Neural cell (in vitro differentiated cells): ENCODE results near the gene RAB6D.
A peak's percentile ranks its signal among the peaks of the same experiment; 100 is the strongest.

ENCODE experiments used
- EP300 ChIP-seq: fragments of 450-650 bp; conservative IDR thresholded peaks from 2 replicates; pipeline ENCODE4 v1.6.1; 2014; ENCODE audit warnings: antibody characterized with exemption, mild to moderate bottlenecking, moderate library complexity; ENCODE audit not compliant: poor library complexity, severe bottlenecking
- EZH2 ChIP-seq: fragments of 200-600, 300-800 bp; shearing (Covaris generic), sonication (generic); IDR thresholded peaks from 2 replicates; pipeline ENCODE4 v1.6.1; 2014; ENCODE audit warnings: antibody characterized with exemption, low read length, borderline replicate concordance, mild to moderate bottlenecking; ENCODE audit not compliant: insufficient read depth, poor library complexity, severe bottlenecking
- MXI1 ChIP-seq: fragments of 450-650 bp; conservative IDR thresholded peaks from 2 replicates; pipeline ENCODE4 v1.6.1; 2014; ENCODE audit warnings: antibody characterized with exemption, mild to moderate bottlenecking; ENCODE audit not compliant: poor library complexity, severe bottlenecking
- POLR2AphosphoS5 ChIP-seq: IDR thresholded peaks from 2 replicates; pipeline ENCODE4 v1.6.1; 2012
- SMC3 ChIP-seq: fragments of 450-650 bp; conservative IDR thresholded peaks from 2 replicates; pipeline ENCODE4 v1.6.1; 2014; ENCODE audit warnings: antibody characterized with exemption, mild to moderate bottlenecking, moderate library complexity; ENCODE audit not compliant: poor library complexity
- TAF1 ChIP-seq: IDR thresholded peaks from 2 replicates; pipeline ENCODE4 v1.6.1; 2012; ENCODE audit warnings: low read depth
- TF ChIP-seq, protein P1 (sequence below): fragments of 450-650 bp; IDR thresholded peaks from 2 replicates; pipeline ENCODE4 v1.5.1; 2014; ENCODE audit warnings: antibody characterized with exemption, mild to moderate bottlenecking, moderate library complexity; ENCODE audit not compliant: poor library complexity, severe bottlenecking
- TF ChIP-seq, protein P2 (sequence below): IDR thresholded peaks from 2 replicates; pipeline ENCODE4 v1.6.1; 2012; ENCODE audit warnings: borderline replicate concordance

DNA sequence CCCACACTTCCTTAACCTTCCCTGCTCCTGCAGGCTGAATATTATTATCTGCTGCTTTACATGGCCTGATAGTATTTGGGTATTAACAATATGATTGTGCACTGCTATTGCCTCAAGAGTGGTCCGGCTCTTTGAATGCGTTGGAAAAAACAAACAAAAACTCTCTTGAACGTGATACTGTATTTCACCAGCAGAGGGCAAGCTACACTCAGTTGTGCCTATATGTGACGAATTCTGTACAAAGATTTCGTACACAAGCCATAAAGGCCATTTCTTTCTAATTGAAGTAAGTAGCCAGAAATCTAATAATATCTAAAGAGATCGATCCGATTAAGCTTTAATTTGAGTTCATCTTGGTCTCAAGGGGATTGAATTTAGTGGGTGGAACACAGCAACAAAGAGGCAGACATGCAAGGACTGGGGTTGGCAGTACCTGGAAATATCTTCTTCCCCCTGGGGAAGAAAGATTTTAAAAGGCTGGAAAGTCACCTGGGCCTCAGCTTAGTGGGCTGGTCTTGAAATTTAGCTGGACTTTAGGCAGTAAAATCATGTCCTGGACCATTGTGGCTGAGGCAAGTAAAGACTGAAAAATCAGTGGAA is 49.3 kb upstream of the RAB6D start:
- TF ChIP-seq EZH2, result no peak
- TF ChIP-seq, protein P1, sequence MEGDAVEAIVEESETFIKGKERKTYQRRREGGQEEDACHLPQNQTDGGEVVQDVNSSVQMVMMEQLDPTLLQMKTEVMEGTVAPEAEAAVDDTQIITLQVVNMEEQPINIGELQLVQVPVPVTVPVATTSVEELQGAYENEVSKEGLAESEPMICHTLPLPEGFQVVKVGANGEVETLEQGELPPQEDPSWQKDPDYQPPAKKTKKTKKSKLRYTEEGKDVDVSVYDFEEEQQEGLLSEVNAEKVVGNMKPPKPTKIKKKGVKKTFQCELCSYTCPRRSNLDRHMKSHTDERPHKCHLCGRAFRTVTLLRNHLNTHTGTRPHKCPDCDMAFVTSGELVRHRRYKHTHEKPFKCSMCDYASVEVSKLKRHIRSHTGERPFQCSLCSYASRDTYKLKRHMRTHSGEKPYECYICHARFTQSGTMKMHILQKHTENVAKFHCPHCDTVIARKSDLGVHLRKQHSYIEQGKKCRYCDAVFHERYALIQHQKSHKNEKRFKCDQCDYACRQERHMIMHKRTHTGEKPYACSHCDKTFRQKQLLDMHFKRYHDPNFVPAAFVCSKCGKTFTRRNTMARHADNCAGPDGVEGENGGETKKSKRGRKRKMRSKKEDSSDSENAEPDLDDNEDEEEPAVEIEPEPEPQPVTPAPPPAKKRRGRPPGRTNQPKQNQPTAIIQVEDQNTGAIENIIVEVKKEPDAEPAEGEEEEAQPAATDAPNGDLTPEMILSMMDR, result peak; percentile 89
- peak; percentile 87 for TF ChIP-seq SMC3
- no peak for TF ChIP-seq MXI1
- no peak for TF ChIP-seq EP300
- TF ChIP-seq, protein P2, sequence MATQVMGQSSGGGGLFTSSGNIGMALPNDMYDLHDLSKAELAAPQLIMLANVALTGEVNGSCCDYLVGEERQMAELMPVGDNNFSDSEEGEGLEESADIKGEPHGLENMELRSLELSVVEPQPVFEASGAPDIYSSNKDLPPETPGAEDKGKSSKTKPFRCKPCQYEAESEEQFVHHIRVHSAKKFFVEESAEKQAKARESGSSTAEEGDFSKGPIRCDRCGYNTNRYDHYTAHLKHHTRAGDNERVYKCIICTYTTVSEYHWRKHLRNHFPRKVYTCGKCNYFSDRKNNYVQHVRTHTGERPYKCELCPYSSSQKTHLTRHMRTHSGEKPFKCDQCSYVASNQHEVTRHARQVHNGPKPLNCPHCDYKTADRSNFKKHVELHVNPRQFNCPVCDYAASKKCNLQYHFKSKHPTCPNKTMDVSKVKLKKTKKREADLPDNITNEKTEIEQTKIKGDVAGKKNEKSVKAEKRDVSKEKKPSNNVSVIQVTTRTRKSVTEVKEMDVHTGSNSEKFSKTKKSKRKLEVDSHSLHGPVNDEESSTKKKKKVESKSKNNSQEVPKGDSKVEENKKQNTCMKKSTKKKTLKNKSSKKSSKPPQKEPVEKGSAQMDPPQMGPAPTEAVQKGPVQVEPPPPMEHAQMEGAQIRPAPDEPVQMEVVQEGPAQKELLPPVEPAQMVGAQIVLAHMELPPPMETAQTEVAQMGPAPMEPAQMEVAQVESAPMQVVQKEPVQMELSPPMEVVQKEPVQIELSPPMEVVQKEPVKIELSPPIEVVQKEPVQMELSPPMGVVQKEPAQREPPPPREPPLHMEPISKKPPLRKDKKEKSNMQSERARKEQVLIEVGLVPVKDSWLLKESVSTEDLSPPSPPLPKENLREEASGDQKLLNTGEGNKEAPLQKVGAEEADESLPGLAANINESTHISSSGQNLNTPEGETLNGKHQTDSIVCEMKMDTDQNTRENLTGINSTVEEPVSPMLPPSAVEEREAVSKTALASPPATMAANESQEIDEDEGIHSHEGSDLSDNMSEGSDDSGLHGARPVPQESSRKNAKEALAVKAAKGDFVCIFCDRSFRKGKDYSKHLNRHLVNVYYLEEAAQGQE, result no peak
- no peak for TF ChIP-seq POLR2AphosphoS5
- no peak for TF ChIP-seq TAF1
